ENCODE data around the gene GRIP2. TPM values are rescaled to one million over a fixed set of nuclear protein-coding genes. Genes with fewer than 3 reads are reported as not detected.

GRIP2 gene
- total and polyA plus RNA-seq, 9 donors: 1.1 to 19.4 (median 5.4) TPM

DNA sequence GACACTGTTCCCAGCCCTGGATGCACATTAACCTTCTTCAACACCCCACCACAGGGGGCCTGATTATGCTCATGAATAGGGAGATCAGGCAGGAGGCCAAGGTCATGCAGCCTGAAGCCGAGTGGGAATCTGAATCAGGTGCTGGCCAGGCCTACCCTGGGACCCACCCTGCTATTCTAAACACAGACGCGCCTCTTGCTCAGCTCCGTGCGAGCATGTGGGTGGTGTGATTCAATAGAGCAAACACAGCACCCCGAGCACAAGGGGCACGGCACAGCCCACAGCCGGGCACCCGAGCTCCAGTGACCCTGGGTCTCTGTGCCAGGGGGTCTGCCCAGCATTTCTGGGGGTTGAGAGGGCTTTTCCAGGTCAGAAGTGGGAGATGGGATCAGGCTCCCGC lies 24.6 kb upstream of the GRIP2 start:
- H3K4me1 ChIP-seq (ENCODE audit: insufficient read depth): no peaks in the 10 kb centered on the region
- intact Hi-C loops (cut with DNase I): no loop called here
- 77 to 85% (median 83%) methylated on average over 10 of the region's 10 CpGs for WGBS, 3 donors
- no peak overlapping the region for H3K27ac ChIP-seq
- no peak for DNase-seq
- H3K4me3 ChIP-seq: no peak overlapping the region
- no peaks in the 10 kb centered on the region for H3K36me3 ChIP-seq
- H3K27me3 ChIP-seq: no peaks in the 10 kb centered on the region
- TF ChIP-seq EP300 (IDR thresholded peaks at IDR 0.05): no peak
- no peak for TF ChIP-seq POLR2A (IDR thresholded peaks at IDR 0.05)
- TF ChIP-seq, protein P1, sequence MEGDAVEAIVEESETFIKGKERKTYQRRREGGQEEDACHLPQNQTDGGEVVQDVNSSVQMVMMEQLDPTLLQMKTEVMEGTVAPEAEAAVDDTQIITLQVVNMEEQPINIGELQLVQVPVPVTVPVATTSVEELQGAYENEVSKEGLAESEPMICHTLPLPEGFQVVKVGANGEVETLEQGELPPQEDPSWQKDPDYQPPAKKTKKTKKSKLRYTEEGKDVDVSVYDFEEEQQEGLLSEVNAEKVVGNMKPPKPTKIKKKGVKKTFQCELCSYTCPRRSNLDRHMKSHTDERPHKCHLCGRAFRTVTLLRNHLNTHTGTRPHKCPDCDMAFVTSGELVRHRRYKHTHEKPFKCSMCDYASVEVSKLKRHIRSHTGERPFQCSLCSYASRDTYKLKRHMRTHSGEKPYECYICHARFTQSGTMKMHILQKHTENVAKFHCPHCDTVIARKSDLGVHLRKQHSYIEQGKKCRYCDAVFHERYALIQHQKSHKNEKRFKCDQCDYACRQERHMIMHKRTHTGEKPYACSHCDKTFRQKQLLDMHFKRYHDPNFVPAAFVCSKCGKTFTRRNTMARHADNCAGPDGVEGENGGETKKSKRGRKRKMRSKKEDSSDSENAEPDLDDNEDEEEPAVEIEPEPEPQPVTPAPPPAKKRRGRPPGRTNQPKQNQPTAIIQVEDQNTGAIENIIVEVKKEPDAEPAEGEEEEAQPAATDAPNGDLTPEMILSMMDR (IDR thresholded peaks at IDR 0.05): no peak
- no peaks in the 10 kb centered on the region for H3K9me3 ChIP-seq

- DNase-seq: no peak
- no peak overlapping the region for H3K4me3 ChIP-seq
- TF ChIP-seq POLR2A (IDR thresholded peaks at IDR 0.05) (no peak), EP300 (IDR thresholded peaks at IDR 0.05) (no peak)
- TF ChIP-seq, protein P1 (IDR thresholded peaks at IDR 0.05): no peak
- H3K4me1 ChIP-seq (ENCODE audit: insufficient read depth): no peaks in the 10 kb centered on the region
- WGBS, 3 donors: 74 to 82% (median 80%) methylated on average over 16 of the region's 16 CpGs
- intact Hi-C loops (cut with DNase I): no loop called here
- no peak overlapping the region for H3K27ac ChIP-seq
- H3K9me3 ChIP-seq: no peaks in the 10 kb centered on the region
- H3K36me3 ChIP-seq: no peaks in the 10 kb centered on the region
- no peaks in the 10 kb centered on the region for H3K27me3 ChIP-seq
These were observed 23.9 kb upstream of the GRIP2 start for GRCh38 chr3:14563946-14564539.

GRCh38 chr3:14562121-14562890 lies 22.2 kb upstream of the GRIP2 start:
- intact Hi-C loops (cut with DNase I): no loop called here

GRCh38 chr3:14561051-14561960 lies 21.2 kb upstream of the GRIP2 start:
- no peak overlapping the region for H3K27ac ChIP-seq
- 60 to 72% (median 62%) methylated on average over 8 of the region's 8 CpGs for WGBS, 3 donors
- no peak for TF ChIP-seq EP300 (IDR thresholded peaks at IDR 0.05)
- no peak for TF ChIP-seq POLR2A (IDR thresholded peaks at IDR 0.05)
- TF ChIP-seq, protein P1 (IDR thresholded peaks at IDR 0.05): no peak
- no peak overlapping the region for H3K4me3 ChIP-seq
- no peaks in the 10 kb centered on the region for H3K9me3 ChIP-seq
- intact Hi-C loops (cut with DNase I): no loop called here
- no peak for DNase-seq
- no peaks in the 10 kb centered on the region for H3K4me1 ChIP-seq (ENCODE audit: insufficient read depth)
- no peaks in the 10 kb centered on the region for H3K36me3 ChIP-seq
- no peaks in the 10 kb centered on the region for H3K27me3 ChIP-seq

More at GRCh38 chr3:14562121-14562890, 22.2 kb upstream of the GRIP2 start:
- no peak overlapping the region for H3K4me3 ChIP-seq
- H3K4me1 ChIP-seq (ENCODE audit: insufficient read depth): no peaks in the 10 kb centered on the region
- 57 to 66% (median 57%) methylated on average over 13 to 14 of the region's 14 CpGs for WGBS, 3 donors
- no peak for TF ChIP-seq EP300 (IDR thresholded peaks at IDR 0.05)
- no peak for TF ChIP-seq POLR2A (IDR thresholded peaks at IDR 0.05)
- TF ChIP-seq, protein P1 (IDR thresholded peaks at IDR 0.05): no peak
- no peaks in the 10 kb centered on the region for H3K9me3 ChIP-seq
- no peak overlapping the region for H3K27ac ChIP-seq
- no peaks in the 10 kb centered on the region for H3K36me3 ChIP-seq
- DNase-seq: no peak
- H3K27me3 ChIP-seq: no peaks in the 10 kb centered on the region

Data from ovary (tissue), 9 donors.